Stimulated activated CD4-positive, alpha-beta T cell treated with anti-CD3 and anti-CD28 coated beads, Interleukin-4, amount 100 ng/mL, for 48 hours (primary cell): ENCODE data around the gene TAP2.
"Not testable (repeated sequence)": the region's sequence is repeated elsewhere in the genome, so short reads cannot be mapped to it uniquely, and the experiment has no call there.

ENCODE experiments used
- DNase-seq, 2 donors: peaks; one replicate each; pipeline ENCODE4 v3.0.0-alpha.2; 2020; ENCODE audit warnings: low read depth in 2 of 2

The TAP2 gene

GRCh38 chr6:32838114-32838958, at the start of gene TAP2:
Gene TAP2 (minus strand): TSS chr6:32838739. CDS start chr6:32838233, 506 bp downstream.
- peak; percentile 96 to 98 for DNase-seq

- no peak for DNase-seq
Observed at GRCh38 chr6:32887616-32888015, 49.1 kb upstream of the TAP2 start.

- no peak for DNase-seq
Observed at GRCh38 chr6:32886681-32887383, 48.3 kb upstream of the TAP2 start.

GRCh38 chr6:32885698-32886286, 47.3 kb upstream of the TAP2 start:
- no peak for DNase-seq

GRCh38 chr6:32883789-32884188, 45.2 kb upstream of the TAP2 start:
- no peak for DNase-seq

- DNase-seq, result no peak
Observed at GRCh38 chr6:32882879-32883250, 44.3 kb upstream of the TAP2 start.

- DNase-seq, result not testable (repeated sequence)
Observed at GRCh38 chr6:32880962-32881361, 42.4 kb upstream of the TAP2 start.

GRCh38 chr6:32879691-32880090, 41.2 kb upstream of the TAP2 start:
- no peak for DNase-seq

GRCh38 chr6:32876603-32877002, 38.1 kb upstream of the TAP2 start:
- no peak for DNase-seq

GRCh38 chr6:32873947-32874346, 35.4 kb upstream of the TAP2 start:
- not testable (repeated sequence) for DNase-seq

- DNase-seq, result peak; percentile 78 to 86
Observed at GRCh38 chr6:32868257-32868788, 29.8 kb upstream of the TAP2 start.

- no peak for DNase-seq
Observed at GRCh38 chr6:32867554-32868256, 29.2 kb upstream of the TAP2 start.

- DNase-seq, result no peak
Observed at GRCh38 chr6:32867022-32867477, 28.5 kb upstream of the TAP2 start.

GRCh38 chr6:32865724-32866443, 27.3 kb upstream of the TAP2 start:
- no peak for DNase-seq

GRCh38 chr6:32862725-32863124, 24.2 kb upstream of the TAP2 start:
- DNase-seq, result no peak

- DNase-seq, result no peak
Observed at GRCh38 chr6:32860674-32861073, 22.1 kb upstream of the TAP2 start.

- DNase-seq, result no peak
Observed at GRCh38 chr6:32858194-32858593, 19.7 kb upstream of the TAP2 start.

- DNase-seq, result no peak
Observed at GRCh38 chr6:32857156-32857891, 18.8 kb upstream of the TAP2 start.

GRCh38 chr6:32855467-32856174, 17.1 kb upstream of the TAP2 start:
- DNase-seq, result no peak
